NCI-H82 treated with DMSO at 0.1 percent for 48 hours (cell line): ENCODE measurements around the gene TBCCD1.
A peak's percentile ranks its signal among the peaks of the same experiment; 100 is the strongest.
"Not testable (repeated sequence)": the region's sequence is repeated elsewhere in the genome, so short reads cannot be mapped to it uniquely, and the experiment has no call there.

Experiments
- DNase-seq: peaks from one replicate; lab custom pipeline; 2025; ENCODE audit not compliant: unreplicated experiment; lab: John Stamatoyannopoulos, UW

Gene TBCCD1

DNA sequence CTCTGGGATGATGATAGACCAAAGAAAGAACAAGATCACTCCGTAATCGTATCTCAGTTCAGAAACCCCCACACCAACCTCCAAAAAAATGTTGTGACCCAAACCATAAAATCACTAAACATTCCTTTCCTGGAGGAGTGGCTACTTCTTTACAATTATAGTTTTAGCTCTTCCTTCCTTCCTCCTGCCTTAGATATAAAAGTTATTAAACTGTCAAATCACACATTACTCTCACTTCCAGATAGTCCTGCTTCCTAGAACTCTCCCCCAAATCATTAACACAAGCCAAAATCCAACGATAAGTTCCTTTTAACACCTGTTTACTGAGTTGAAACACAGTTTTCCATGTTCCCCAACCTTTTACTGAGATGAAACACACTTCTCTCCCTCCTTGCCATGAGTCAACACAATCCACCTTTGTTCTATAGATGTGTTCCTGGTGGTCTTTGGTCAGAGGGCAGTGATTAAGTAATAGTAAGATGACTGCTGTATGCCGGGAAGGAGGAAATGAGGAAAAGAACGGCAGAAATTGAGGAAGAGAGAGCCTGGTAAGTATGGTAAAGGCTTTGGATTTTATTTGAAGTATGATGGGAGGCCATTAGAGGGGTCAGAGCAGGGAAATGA is 14.6 kb downstream of the TBCCD1 start:
- no peak for DNase-seq

DNA sequence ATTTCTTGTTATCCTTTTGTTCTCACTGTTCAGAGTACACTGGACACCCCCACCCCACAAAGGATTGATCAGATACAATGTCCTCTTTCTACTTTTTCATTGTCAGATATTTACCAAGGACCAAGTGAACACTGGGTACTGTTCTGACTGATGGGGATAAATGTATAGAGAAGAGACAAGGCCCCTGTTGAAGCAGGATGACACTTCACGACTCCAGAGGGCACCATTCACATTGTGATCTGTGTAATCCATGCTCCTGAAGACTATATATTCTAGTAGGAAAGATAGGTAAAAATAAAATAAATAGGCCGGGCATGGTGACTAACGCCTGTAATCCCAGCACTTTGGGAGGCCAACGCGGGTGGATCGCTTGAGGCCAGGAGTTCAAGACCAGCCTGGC is 15.8 kb downstream of the TBCCD1 start:
- DNase-seq: no peak

- DNase-seq: no peak
These were observed 17.6 kb downstream of the TBCCD1 start for GRCh38 chr3:186549497-186549896.

DNA sequence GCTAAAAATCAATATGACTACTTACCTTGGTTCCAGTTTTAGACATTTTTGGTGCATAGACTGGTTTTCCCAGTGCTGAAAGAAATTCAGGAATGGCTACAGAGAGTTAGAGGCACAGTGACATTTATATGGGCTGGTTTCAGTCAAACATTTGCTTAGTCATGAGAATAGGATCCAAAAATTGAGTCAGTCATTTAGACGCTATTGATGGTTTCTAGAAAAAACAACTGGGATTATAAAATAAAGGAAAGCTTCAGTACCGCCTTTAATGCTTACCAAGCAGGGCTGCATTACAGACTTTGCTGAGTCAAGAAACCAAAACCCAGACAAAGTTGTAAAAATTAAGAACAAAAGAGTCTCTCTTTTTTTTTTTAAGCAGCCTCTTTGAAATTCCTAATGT is 22.9 kb downstream of the TBCCD1 start, which contains the start of gene CRYGS:
CRYGS (minus strand) TSS at position 100 of the 400 bp plus-strand sequence; CDS start at position 46, 54 bp downstream.
- DNase-seq: no peak

DNA sequence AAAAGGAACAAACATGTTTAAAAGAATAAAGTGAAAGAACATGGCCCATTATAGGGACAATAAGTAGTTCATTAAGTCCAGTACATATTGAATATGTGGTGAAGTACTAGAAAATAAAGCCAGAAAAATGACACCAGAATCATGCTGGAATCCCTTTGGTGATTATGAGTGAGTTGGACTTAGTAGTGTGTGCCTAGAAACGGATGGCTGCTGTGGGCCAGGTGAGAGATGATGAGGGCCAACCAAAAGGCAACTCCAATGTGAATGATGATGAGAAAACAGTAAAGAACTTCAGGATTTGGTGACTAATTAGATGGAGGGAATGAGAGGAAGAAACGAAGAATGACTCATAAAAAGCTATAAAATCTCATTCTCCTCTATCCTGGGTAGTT is 26.3 kb downstream of the TBCCD1 start:
- DNase-seq: no peak

DNA sequence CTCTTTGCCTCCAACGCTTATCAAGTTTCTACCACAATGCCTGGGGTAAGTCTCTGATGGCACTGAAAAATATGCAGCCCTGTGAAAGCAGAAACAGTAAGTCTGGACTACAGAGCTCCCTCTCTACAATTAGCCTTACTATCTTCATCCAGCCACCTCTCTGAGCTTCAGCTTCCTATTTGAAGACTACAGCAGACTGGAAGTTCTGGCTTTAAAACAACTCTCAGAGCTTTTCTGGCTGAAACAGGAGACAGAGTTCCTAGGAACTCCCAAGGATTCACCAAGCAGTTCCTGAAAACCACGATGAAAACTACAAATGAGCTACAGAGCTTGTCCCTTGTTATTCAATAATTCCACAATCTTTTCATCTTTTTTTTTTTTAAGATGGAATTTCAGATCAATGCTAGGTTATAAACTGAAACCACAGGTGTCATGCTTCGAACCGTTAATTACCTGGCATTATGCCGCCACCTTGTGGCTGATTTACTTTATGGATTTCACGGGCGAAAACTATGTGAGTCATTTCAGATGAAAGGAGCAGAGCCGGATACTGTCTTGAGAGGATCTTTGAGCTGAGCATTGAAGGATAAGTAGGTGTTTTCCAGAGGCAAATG is 26.8 kb downstream of the TBCCD1 start:
- DNase-seq: peak; percentile 37

- no peak for DNase-seq
These were observed 28.4 kb downstream of the TBCCD1 start for GRCh38 chr3:186538779-186539178.

DNA sequence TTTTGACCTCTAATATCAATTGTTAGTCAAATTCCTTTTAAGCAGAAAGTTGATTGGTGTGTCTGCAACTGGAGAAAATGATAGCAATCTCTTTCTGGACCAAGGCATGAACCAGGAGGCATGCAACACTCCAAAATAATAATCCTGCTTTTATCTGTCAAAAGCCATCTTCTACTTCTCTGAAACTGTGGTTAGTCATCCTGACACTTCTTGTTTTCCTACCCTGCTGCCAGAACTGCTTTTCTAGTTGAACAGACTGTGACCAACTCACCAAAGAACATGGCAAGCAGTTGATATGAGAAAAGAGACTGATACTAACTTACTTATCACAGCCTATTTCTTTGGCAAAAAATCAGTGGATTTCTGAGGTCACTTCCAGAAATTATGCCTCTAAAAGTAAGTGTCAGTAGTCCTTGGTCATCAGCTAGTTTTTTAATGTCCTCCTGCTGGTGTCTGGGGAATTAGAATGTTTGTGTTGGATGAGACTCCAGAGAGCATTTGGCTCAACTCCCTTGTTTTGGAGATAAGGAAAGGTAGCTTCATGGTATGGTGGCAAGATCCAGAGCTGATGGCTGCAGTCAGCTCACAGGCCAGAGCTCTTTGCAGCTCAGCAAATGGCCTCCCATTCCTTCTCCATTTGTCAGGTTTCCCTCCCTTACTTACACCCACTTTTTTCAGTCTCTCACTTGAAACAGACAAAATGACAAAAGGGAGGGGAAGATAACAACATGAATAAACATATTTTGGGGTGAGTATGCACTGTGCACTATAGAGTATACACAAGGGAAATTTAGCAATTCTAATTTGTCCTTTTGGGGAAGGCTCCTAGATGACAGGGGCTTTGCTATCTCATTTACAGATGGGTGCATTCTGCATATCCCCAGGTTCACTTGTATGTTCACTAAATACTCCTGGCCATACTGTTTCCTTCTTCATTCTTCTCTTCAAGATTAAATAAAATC is 30.0 kb downstream of the TBCCD1 start:
- DNase-seq: no peak

DNA sequence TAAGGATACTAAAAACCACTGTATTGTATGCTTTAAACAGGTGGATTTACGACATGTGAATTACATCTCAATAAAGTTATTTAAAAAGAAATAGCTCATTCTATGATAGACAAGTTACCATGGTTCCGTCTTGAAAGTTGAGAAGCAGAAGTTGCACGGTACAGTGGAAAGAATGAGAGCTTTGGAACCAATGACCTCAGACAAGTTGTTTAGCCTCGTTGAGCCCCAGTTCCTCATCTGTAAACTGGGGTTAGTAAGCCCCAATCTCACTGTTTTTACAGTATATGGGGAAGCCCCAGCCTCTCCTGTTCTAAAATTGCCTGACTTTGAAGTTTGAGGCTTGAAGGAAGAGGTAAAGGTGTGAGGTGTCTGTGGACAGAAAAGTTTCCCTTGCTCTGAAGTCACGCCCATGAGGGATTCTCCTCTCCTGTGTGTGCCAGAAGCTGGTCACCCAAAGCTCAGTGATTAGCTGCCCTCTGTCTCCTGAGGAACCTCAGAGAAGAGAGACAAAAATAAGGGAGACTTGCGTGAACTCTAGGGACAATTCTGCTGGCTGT is 32.9 kb downstream of the TBCCD1 start:
- DNase-seq: no peak

DNA sequence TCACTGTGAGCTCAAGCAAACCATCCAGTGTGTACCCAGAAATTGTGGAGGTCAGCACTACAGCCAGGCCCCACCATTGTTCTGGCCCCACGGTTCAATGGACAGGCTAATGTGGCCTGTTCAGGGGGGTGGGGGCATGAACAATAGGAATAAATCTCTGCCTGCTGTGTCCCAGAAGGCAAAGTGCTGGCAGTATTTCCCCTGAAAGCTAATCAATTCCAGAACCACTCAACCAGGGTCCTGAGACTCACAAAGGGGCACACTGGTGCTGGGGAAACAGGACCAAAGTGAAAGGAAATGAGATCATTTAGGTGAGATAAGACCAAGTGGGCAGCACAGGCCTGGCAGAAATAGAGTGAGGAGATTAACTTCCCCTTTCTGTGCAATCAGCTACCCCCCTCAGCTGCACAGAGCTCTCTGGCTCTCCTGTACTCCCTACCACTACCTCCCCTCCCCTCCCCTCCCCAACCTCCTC is 34.5 kb downstream of the TBCCD1 start:
- no peak for DNase-seq

GRCh38 chr3:186531694-186532093 is 35.4 kb downstream of the TBCCD1 start:
- DNase-seq: not testable (repeated sequence)

DNA sequence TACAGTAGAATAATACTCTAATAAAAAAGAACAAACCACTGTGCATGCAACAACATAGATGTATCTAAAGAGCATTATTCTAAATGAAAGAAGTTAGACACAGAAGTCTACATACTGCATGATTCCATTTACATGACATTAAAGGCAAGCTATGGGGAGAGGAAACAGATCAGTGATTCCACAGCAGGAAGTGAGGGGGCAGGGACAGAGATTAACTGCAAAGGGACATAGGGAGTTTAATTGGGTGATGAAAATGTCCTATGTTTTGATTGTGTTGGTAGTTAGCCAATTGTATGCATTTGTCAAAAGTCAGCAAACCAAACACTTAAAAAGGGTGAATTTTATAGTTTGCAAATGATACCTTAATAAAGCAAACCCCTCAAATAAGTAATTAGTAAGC is 36.7 kb downstream of the TBCCD1 start:
- no peak for DNase-seq

GRCh38 chr3:186529201-186529999 is 37.7 kb downstream of the TBCCD1 start:
- DNase-seq: no peak

DNA sequence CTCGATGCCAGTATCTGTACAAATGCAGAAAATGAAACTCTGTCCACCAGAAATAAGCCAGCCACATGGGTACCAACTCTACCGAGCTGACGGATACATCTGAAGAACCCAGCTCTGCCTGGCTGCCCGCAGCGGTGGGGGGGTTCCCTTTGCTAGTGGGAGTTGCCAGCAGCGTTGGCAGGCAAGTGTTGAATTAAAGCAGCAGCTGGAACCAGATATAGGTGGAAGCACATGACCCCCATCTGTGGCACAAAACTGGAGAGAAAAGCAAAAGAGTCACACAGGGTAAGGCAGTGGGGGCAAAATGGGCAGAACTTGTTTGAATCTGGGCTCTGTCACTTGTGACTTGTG is 40.9 kb downstream of the TBCCD1 start:
- no peak for DNase-seq

DNA sequence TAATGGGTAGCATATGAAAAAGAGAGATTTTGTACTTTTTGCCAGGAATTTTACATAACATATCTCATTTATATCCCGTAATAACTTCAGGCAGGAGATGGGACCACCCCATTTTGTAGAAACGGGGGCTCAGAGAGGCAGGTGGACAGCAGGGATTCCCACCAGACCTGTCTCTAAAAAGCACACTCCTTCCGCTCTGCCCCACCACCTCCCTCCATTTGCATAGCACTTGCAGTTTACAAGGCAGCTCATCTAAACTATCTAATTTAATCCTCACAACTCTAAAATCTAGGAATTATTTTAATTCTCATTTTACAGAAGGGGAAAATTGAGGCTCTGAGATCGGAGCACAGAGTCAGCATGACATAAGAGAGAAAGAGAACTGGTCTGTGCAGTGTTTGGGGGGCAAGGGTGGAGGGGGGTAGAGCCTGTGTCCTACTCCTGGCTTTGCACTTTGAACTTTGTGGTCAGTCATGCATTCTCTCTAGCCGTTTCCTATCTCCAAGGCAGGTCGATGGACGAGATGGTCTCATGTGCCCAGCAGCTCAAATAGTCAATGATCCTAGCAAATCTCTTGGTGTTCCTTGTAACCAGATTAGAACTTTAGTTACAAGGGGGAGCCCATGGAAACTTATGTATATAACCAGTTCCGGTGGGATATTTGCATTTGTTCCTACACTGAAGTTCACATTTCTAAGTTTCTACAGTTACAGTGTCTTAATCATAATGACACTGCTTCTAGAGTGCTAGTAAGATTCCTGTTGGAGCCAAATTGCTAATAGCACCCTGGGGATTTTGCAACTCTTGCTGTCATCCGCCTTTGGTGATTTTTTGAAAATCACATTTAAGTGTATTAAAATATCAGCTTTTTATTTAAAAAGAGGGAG is 41.5 kb downstream of the TBCCD1 start:
- no peak for DNase-seq

DNA sequence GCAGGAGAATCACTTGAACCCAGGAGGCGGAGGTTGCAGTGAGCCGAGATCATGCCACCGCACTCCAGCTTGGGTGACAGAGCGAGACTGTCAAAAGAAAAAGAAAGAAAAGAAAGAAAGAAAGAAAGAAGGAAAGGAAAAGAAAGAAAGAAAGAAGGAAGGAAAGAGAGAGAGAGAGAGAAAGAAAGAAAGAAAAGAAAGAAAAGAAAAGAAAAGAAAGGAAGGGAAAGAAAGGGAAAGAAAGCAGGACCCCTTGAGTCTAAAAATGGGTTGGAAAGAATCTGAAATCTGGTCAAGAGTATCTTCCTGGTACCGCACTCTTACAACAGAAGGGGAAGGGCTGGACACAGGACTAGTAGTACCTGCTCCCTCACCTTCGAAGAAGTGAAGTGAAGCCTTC is 42.5 kb downstream of the TBCCD1 start:
- DNase-seq: no peak

DNA sequence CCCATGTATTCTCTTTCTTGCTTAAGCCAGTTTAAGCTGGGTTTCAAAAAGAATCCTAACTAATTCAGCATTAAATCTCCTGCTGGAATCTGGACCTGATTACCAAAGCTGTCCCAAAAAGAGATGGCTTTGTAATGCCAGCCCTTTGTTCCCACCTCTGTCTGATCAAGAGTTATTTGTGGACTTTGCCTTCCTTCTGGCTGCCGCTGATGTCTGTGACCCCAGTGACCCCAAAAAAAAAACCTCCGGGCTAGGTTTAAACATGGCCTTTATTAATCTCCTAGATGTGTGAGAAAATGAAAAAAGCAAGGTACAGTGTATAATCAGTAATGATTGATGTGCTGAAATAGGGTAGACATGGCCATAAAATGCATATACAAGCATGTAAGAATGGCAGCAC is 43.7 kb downstream of the TBCCD1 start:
- DNase-seq: no peak

DNA sequence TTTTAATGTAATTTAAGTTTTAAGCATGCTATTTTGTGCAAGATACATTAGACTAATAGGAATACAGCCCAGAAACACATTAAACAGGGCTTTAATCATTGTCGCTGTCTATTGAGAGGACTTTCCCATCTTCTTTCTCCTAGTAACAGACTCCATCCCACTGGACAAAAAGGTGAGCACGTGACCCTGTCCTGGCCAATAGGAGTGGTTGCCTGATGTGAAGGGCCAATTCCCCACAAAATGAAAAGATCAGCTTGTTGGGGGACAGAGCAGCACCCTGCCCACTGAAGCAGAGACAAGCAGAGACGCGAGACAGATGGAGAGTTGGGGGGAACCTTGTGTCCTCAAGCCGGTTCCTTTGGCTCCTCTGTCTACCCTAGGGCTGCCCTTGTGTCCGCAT is 44.1 kb downstream of the TBCCD1 start:
- DNase-seq: no peak

DNA sequence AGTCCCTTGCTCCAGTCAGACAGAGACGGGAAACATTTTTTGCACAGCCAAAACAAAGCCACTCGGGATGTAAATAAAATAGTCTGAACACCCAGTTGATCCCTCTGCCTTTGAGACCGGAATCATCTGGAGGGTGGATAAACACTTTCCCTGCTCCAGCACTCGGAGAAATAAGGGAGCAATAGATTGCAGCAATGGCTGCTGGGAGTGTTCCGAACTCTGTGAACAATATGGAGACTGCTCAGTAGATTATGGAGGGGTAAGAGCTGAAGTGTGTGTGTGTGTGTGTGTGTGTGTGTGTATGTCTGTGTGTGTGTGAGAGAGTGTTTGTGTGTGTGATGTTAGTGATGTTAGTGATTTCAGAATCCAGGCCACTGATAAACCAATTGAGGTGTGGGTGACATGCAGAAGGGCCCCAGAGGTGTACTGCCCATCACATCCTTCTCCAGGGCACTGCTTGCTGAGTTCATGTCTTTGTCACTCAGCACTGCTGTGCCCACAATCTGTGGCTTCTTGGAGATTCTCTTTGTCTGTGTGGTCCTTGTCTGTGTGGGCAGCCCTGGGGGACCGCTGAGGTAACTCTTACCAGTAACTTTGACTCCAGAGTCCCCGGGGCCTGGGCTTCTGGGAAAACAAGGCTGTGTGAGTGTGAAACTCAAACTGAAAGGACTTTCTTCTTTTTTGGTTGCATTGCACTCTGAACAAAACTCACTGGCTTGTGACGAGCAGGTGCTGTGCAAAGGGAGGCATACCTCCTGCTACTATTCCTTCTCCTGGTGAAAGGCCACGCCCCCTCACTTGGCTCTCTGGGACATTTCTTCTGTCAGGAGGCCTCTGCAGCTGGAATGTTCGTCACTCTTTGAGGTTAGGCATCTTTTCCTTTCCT is 45.9 kb downstream of the TBCCD1 start:
- DNase-seq: no peak
